Inflammatory macrophage treated with lipopolysaccharide for 1 hour (primary cell): Measurements from ENCODE around the gene RALGPS1.

Source experiments
- DNase-seq, 2 donors: peaks; one replicate each; pipeline ENCODE4 v3.0.0-alpha.2; 2020 to 2022

RALGPS1 gene

GRCh38 chr9:127195976-127196825 lies 281.6 kb downstream of the RALGPS1 start:
- no peak for DNase-seq

DNA sequence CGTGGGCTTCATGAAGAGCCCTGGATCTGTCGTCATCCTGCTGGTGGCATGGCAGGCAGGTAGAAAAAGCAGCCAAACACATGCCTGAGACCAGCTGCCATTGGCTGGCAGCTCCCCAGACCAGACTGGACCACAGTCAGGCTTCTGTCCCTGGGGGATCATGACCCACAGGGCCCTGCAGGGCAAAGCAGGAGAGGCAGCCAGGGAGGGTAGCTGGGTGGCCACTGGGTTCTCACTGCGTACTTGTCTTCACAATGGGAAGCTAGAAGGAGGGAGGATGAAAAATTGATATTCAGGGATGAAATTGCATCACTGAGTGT lies 282.2 kb downstream of the RALGPS1 start:
- DNase-seq = no peak

GRCh38 chr9:127197186-127197860 lies 282.7 kb downstream of the RALGPS1 start:
- DNase-seq = no peak

DNA sequence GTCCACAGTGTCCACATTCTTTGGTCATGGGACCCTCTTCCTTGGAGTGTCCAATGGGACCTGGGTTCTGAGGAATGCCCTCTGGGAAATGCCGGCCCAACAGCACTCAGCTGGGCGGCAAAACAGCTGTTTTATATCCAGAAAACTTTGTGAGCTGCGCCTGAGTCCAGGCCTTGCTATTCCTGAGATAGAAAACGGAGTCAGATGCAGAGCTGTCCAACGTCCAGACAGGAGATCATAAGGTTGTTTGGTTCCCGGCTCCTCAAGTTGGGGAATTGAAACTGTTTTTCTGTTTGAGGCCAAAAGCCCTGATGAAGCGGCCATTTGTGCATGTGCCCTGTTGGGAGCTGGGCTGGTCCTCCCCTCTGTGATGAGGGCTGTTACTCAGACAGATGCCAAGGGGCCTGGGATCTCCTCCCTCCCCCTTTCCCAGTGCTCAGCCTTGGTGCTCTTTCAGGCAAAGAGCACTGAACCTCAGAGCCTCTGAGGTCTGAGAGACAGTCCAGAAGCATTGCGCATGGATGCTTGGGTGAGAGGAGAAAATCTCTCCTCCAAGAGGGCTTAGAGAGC lies 283.4 kb downstream of the RALGPS1 start:
- DNase-seq = no peak

- no peak for DNase-seq
Measured at GRCh38 chr9:127198587-127198986, 284.0 kb downstream of the RALGPS1 start.

- peak; percentile 37 to 94 for DNase-seq
Measured at GRCh38 chr9:127199001-127199791, 284.6 kb downstream of the RALGPS1 start.

- DNase-seq = no peak
Measured at GRCh38 chr9:127200106-127200862, 285.7 kb downstream of the RALGPS1 start.

- no peak for DNase-seq
Measured at GRCh38 chr9:127201071-127201541, 286.5 kb downstream of the RALGPS1 start.

DNA sequence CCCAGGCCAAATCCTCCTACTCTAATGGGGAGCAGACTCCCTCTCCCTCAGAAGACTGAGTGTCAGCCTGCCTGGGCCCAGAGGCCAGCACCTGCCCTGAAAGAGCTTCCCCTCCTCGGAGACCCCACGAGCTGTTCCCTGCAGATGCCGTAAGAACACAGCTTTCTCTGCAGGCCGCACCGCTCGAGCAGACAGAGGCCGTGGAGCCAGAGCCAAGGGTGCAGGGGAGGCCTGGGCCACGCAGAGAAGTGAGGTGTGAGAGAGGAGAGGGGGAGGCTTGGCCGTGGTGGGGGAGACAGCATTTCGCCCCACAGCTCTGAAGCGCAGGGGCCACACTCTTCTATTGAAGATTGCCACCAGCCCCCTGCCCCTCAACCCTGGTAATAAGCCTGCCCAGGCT lies 287.1 kb downstream of the RALGPS1 start:
- no peak for DNase-seq

- no peak for DNase-seq
Measured at GRCh38 chr9:127202461-127203169, 288.0 kb downstream of the RALGPS1 start.

DNA sequence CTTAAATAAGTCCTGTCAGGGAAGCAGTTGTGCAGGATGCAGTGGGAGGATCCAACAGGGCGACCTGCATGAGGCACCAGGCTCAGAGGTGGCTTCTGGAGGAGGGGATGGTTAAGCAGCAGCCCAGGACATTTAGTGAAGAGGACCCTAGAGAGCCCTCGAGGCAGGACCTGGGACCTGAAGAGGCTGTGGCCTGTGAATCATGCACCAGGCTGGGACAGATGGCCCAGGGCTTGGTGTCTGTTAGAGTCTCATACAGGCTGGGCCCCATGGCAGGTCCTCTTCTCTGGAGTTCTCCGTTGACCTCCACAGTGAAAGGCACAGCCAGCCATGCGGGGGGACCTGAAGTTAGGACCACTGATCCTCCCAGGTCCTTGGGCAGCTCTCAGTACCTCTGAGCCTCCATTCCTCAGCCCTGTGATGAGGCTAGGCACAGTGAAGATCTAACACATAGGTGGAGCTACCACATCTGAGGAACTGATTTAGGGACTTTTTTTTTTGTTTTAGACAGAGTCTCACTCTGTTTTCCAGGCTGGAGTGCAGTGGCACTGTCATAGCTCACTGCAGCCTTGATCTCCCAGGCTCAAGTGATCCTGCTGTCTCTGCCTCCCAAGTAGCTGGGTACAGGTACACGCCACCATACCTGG lies 289.2 kb downstream of the RALGPS1 start:
- no peak for DNase-seq

DNA sequence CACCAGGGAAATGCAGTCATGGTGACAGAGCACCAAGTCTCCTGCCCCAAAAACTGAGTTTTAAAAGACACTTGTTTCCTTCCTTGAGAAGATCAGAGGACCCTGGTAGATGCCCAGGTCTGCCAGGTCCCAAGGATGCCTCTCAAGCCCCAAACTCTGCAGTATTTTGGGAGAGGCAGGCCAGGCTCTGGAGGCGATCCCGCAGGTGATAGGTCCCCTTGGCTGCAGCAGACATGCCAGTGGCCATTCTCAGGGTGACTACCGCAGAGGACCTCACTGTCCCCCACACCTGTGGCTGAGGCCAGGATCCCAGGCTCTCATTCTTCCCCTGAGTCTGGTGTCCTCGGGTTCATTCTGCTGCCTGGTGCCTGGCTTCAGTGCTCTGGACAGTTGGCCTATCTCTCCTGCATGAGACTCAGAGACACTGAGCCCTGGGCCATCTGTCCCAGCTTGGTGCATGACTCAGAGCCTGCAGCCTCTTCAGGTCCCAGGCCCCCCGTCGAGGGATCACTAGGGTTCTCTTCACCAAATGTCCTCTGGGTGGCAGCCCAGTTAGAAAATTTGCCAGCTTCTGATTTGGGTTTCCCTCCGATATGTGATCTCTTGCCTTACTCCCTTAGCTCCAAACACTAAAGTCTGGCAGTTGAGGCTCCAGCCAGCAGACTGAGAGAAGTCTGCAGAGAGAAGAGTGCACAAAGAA lies 290.3 kb downstream of the RALGPS1 start:
- DNase-seq = no peak

DNA sequence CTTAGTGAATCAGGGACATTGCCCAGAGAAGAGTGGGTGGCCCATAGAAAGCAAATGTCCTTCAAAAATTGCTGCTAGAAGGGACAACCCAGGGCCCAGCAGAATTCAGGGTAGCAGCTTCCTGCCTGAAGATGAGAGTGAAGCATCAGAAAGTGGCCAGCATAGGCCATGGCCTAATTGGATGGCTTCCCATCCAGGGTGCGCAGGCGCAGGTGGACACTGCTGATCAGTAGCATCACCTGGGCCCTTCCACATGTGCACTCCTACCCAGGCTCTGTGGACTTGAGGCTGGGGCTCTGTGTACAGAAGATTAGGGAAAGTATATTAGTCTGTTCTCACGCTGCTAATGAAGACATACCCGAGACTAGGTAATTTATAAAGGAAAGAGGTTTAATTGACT lies 291.4 kb downstream of the RALGPS1 start:
- DNase-seq = no peak

- no peak for DNase-seq
Measured at GRCh38 chr9:127206666-127207065, 292.1 kb downstream of the RALGPS1 start.

DNA sequence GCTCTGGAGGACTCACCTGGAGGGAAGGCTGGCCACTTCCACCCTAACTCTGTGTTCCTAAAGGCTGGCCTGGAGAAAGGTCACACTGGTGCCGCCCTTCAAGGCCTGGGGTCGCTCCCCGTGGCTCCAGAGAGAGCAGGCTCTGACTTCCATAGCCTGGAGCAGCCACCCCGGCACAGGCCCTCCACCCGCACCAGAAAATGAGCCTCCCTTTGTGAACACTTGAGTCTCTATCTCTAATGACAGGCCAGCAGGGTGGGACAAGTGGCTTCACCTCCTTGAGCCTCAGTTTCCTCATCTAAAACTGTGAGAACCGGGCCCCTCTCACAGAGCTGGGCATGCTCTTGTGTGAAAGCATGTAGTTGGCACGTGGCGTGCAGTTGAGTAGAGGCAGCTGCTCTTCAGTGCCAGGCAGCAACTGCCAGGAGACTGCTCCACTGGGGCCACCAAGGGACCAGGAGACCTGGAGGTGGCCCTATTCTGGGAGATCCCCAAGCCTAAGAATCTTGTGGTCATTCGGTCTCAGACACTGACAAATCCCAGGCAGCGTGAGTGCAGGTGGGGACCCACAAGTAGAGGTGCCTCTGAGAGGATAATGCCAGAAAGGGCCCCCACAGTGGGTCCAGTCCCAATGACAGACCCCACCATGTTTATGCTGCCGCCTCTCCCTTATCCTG lies 293.3 kb downstream of the RALGPS1 start:
- no peak for DNase-seq

DNA sequence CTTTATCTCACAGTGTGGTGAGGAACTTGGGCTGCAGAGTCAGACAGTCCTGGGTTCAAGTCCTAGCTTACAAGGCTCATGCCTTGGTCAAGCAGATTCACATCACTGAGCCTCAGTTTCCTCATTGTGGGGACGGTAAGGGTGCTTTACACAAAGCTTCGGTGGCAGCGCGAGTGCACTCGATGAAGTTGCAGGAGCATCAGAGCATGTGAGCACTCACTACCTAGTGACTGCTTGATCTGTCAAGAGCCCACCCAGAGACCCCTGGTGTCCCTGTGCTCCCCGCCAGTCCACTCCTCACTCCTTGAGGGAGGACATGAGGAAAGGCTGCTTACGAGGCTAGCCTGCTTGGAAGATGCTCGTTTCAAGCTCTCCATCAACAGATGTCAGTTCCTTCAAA lies 293.8 kb downstream of the RALGPS1 start:
- DNase-seq = no peak

DNA sequence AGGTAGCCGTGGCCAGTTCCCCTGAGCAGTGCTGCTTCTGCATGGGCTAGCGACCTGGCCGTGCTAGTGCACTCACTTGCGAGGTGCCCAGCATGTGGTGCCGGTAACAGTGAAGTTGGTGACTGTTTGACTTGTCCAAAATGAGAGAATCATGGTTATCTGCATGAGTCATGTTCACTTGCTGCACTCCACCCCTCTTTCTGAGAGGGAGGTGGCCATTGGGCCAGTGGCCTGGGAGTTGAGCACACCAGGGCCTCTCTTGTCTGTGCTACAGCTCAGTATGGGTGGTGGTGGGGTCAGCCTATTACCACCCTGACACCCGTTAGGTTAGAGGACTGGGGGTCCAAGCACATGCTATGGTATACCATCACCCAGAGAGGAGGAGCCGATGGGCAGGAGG lies 294.6 kb downstream of the RALGPS1 start:
- no peak for DNase-seq

DNA sequence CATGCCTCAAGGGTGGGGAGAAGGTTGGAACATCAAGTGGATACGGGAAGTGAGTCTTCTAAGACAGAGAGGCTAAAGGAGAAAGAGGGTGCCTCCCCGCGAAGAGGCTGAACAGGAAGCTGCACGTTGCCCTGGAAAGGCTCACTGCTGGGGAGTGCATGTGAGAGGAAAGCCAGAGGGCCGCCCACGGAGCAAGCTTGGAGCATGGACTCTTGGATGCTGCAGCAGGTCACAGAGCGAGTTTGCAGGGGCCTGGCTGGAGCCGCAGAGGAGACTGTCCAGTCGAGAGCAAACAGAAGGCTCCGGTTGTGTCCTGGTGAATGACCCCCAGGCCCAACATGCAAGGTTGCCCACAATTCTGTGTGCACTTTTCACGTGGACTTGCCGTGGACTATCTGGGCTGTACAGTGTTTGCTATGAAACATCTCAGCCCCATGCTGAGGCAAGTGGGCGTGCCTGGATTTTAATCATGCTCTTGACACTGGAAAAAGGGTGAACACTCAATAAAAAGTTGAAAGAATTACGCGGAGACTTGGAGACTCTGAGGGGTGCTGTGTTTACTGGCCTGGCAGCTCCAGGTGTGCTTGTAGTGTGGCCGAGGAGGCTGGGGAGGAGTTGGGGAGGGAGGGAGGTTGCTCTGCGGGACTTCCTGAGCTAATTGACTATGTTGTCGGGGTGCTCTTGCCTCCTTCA lies 295.5 kb downstream of the RALGPS1 start:
- DNase-seq = no peak
